ENCODE data around the gene SPATS2L.

- TF ChIP-seq CTCF (conservative IDR thresholded peaks at IDR 0.05; ENCODE audit: low read length) (no peak), EZH2phosphoT487 (IDR thresholded peaks at IDR 0.05; ENCODE audit: borderline replicate concordance) (no peak)
Observed at GRCh38 chr2:200482194-200482593, 175.7 kb downstream of the SPATS2L start.

All from Loucy (cell line).